GM21737 (cell line): ENCODE measurements around the gene PSMD1.

Experiments used
- ATAC-seq: cut with Tn5 transposase; IDR thresholded peaks from one replicate; pipeline ENCODE4 v1.9.1; 2021; ENCODE audit warnings: mild to moderate bottlenecking, moderate library complexity; ENCODE audit not compliant: unreplicated experiment

PSMD1 gene

GRCh38 chr2:231199219-231199618, 142.6 kb downstream of the PSMD1 start:
- no peak for ATAC-seq

GRCh38 chr2:231200805-231201474, 144.3 kb downstream of the PSMD1 start:
- ATAC-seq, result no peak

GRCh38 chr2:231201475-231201814, 144.8 kb downstream of the PSMD1 start:
- ATAC-seq, result no peak

GRCh38 chr2:231203087-231203486, 146.4 kb downstream of the PSMD1 start:
- ATAC-seq, result no peak

GRCh38 chr2:231204146-231204545, 147.5 kb downstream of the PSMD1 start:
- ATAC-seq, result no peak

DNA sequence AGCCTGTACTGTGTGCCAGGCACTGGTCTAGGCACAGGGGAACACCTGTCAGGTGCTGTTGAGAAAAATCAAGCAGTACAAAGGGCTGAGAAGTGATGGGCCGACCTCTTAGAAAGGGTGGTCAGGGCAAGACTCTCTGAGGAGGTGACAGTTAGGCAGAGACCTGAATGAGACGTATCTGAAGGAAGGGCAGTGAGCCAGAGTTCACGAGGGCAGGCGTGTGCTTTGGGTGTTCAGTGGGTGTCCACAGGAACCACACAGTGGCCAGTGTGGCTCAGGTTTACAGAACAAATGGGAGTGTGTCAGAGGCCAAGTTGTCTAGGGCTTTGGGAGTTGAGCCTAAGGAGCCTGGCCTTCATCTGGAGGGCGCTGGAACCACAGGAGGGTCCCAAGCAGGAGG, 147.9 kb downstream of the PSMD1 start:
- no peak for ATAC-seq

DNA sequence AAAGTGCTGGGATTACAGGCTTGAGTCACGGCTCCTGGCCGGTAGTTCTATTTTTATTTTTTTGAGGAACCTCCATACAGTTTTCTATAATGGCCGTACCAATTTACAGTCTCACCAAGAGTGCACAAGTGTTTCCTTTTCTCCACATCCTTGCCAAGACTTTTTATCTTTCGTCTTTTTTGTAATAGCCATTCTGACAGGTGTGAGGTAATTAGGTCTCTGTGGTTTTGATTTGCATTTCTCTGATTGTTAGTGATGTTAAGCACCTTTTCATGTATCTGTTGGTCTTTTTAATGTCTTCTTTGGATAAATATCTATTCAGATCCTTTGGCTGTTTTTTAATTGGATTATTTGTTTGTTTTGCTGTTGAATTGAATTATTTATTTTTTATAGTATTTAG, 151.1 kb downstream of the PSMD1 start:
- no peak for ATAC-seq

GRCh38 chr2:231210782-231211181, 154.1 kb downstream of the PSMD1 start:
- no peak for ATAC-seq

GRCh38 chr2:231211486-231211885, 154.8 kb downstream of the PSMD1 start:
- ATAC-seq, result no peak

DNA sequence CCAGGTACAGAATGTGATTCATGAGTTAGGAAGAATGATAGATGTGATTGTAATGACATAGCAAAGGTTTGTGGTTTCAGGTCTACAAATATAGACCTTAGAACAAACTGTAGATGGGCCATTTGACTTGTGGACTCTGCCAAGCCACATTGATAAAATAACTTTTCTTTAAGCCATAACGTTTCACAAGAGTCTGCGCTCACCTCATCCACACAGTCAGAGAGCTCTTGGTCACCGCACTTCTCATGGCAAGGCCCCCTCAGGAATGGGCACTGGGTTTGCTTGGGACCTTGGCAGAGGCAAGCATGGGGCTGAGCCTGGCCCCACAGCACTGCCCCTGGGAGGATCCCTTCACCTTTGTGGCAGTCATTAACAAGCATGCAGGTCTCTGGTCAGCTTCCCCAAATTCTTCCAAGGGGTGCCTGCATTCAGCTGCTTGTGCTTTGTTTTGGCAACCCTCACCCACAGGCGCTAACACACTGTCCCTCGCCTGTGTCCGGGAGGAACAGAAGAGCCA, 155.7 kb downstream of the PSMD1 start:
- ATAC-seq, result no peak

DNA sequence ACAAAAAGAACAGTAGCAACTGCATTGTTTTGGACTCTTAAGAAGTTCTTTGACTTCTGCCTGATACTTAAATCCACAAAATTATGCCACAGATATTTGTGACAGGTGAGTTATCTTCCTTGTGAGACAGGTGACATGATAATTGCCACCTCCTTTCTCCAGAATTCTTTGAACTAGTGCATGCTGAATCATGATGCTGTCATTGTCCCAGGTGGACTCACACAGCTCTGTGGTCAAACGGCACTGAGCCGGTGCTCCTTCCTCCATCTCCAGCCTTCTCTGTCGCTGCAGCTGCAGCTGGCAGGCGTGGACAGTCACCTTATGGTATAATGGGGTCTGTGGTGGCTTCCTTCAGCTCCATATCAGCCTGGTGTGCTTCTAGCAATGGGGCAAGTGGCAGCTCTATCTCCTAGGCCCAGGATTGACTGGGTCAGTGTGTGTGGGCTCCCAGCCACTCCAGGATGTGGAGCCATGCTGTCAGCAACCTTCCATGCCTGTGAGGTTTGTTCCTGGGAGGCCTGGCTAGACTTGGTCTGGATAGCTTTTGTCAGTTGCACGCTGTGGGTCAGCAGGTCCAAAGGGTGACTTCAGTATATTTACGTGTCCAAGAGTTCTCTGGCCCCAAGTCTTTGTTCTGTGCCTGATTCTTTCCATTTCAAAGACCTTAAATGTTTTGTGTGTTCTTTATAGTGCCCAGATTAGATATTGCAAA, 157.4 kb downstream of the PSMD1 start:
- no peak for ATAC-seq

GRCh38 chr2:231218366-231218765, 161.7 kb downstream of the PSMD1 start:
- ATAC-seq, result no peak

DNA sequence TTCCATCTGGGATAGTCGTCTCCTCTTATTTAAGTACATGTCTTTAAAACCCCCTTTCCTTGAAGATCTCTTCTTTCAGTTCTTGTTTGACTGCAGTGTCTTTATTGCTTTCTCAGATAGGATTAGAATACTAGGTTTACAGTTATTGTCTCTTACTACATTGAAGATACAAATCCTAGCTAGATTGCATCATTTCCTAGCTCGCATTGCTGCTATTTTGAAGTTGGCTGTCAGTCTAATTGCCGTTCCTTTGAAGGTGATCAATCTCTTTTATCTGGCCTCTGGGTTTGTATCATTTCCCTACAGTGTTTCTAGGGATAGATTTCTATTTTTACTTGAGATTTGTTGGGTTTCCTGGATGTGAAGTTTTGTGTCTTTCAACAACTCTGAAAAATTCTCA, 162.6 kb downstream of the PSMD1 start:
- no peak for ATAC-seq

GRCh38 chr2:231221761-231222160, 165.1 kb downstream of the PSMD1 start:
- ATAC-seq, result no peak
